SK-N-SH (cell line): ENCODE measurements around the gene LGALS3BP. TPM values are rescaled to one million over a fixed set of nuclear protein-coding genes. Genes with fewer than 3 reads are reported as not detected.

Source experiments
- CTCF ChIA-PET: fragments of 300-600, 350-600 bp; formaldehyde crosslinking; extraction: SDS; loops from one replicate; lab custom pipeline; 2021; lab: Yijun Ruan, JAX
- POLR2A ChIA-PET: fragments of 350-600 bp; sonication (Branson Sonifier 250); formaldehyde crosslinking; extraction: SDS; loops from one replicate; lab custom pipeline; 2020; ENCODE audit warnings: antibody characterized with exemption, inconsistent platforms; lab: Yijun Ruan, JAX
- DNase-seq: peaks from one replicate; pipeline ENCODE4 v3.0.0; 2012
- H2AFZ ChIP-seq: fragments of 200-600 bp; sonication (generic); 2 replicates; pipeline ENCODE4 v1.8.1; 2016; ENCODE audit warnings: antibody characterized with exemption, mild to moderate bottlenecking, low read depth
- H3F3A ChIP-seq: fragments of 200-600 bp; sonication (generic); replicated peaks from 2 replicates; pipeline ENCODE3; 2016; ENCODE audit warnings: antibody characterized with exemption, mild to moderate bottlenecking; ENCODE audit not compliant: insufficient read depth
- H3K27ac ChIP-seq, 2 experiments: fragments of 200-500 bp in 1 of 2; fragments of 200-600 bp in 1 of 2; sonication (Bioruptor generic) in 1 of 2; sonication (generic), shearing (Covaris generic) in 1 of 2; 2 replicates each; pipeline versions ENCODE4 v1.5.1 to v1.6.1; 2014 to 2016; ENCODE audit warnings: low read depth in 2 of 2, inconsistent platforms in 1 of 2, low read length in 1 of 2, mild to moderate bottlenecking in 1 of 2, mixed read lengths in 1 of 2
- H3K27me3 ChIP-seq: fragments of 200-600 bp; sonication (generic), shearing (Covaris generic); 2 replicates; pipeline ENCODE4 v1.6.1; 2016; ENCODE audit warnings: mixed run types; ENCODE audit not compliant: insufficient read depth
- H3K36me3 ChIP-seq, 2 experiments: fragments of 200-500 bp in 1 of 2; fragments of 200-600 bp in 1 of 2; sonication (Bioruptor generic) in 1 of 2; sonication (generic) in 1 of 2; replicated peaks in 1 of 2; 2 replicates each; pipeline versions ENCODE3 to v1.5.1; 2014 to 2016; ENCODE audit warnings: low read length in 1 of 2, mild to moderate bottlenecking in 1 of 2; ENCODE audit not compliant: insufficient read depth in 2 of 2, control insufficient read depth in 1 of 2
- H3K4me1 ChIP-seq, 2 experiments: fragments of 200-500 bp in 1 of 2; fragments of 200-600 bp in 1 of 2; sonication (Bioruptor generic) in 1 of 2; sonication (generic), shearing (Covaris generic) in 1 of 2; 2 replicates each; pipeline versions ENCODE4 v1.5.1 to v1.6.1; 2014 to 2016; ENCODE audit warnings: low read depth in 1 of 2, low read length in 1 of 2, mixed run types in 1 of 2; ENCODE audit not compliant: insufficient read depth in 2 of 2, control insufficient read depth in 1 of 2
- H3K4me2 ChIP-seq: fragments of 200-600 bp; sonication (generic), shearing (Covaris generic); 2 replicates; pipeline ENCODE4 v1.6.1; 2017; ENCODE audit warnings: mixed run types
- H3K4me3 ChIP-seq, 2 experiments: fragments of 200-500 bp in 1 of 2; fragments of 200-600 bp in 1 of 2; sonication (Bioruptor generic) in 1 of 2; sonication (generic), shearing (Covaris generic) in 1 of 2; 2 replicates each; pipeline versions ENCODE4 v1.5.1 to v1.8.1; 2014 to 2016; ENCODE audit warnings: low read depth in 2 of 2, inconsistent platforms in 1 of 2, low read length in 1 of 2, mild to moderate bottlenecking in 1 of 2, mixed read lengths in 1 of 2, moderate library complexity in 1 of 2
- H3K79me2 ChIP-seq: fragments of 200-600 bp; sonication (generic); 2 replicates; pipeline ENCODE4 v1.8.1; 2017; ENCODE audit warnings: mild to moderate bottlenecking; ENCODE audit not compliant: insufficient read depth
- H3K9ac ChIP-seq: fragments of 200-600 bp; sonication (generic); 2 replicates; pipeline ENCODE4 v1.6.1; 2017; ENCODE audit warnings: mixed run types
- H3K9me2 ChIP-seq: fragments of 200-600 bp; sonication (generic); 2 replicates; pipeline ENCODE4 v1.6.1; 2017; ENCODE audit warnings: mixed run types
- H3K9me3 ChIP-seq: fragments of 200-600 bp; sonication (generic); 2 replicates; pipeline ENCODE4 v1.6.1; 2017; ENCODE audit warnings: mixed run types, mild to moderate bottlenecking, moderate library complexity
- H4K20me1 ChIP-seq: fragments of 200-600 bp; sonication (generic); 2 replicates; pipeline ENCODE4 v1.6.1; 2017; ENCODE audit warnings: mild to moderate bottlenecking, mixed run types; ENCODE audit not compliant: insufficient read depth
- CHD2 ChIP-seq: fragments of 150-350 bp; IDR thresholded peaks from 2 replicates; pipeline ENCODE4 v1.6.1; 2018; ENCODE audit warnings: low read length; ENCODE audit not compliant: partially characterized antibody
- EP300 ChIP-seq, 2 experiments: IDR thresholded peaks; 2 replicates each; pipeline versions ENCODE4 v1.4.0 to v1.6.1; 2012; ENCODE audit warnings: borderline replicate concordance in 1 of 2, low read depth in 1 of 2, low read length in 1 of 2
- GABPA ChIP-seq: IDR thresholded peaks from 2 replicates; pipeline ENCODE4 v1.4.0; 2012; ENCODE audit warnings: low read depth, mild to moderate bottlenecking
- JUND ChIP-seq: IDR thresholded peaks from 2 replicates; pipeline ENCODE4 v1.4.0; 2012
- MEF2A ChIP-seq: IDR thresholded peaks from 2 replicates; pipeline ENCODE4 v1.4.0; 2012; ENCODE audit warnings: low read depth, borderline replicate concordance
- NFIC ChIP-seq: IDR thresholded peaks from 2 replicates; pipeline ENCODE4 v1.4.0; 2012; ENCODE audit warnings: borderline replicate concordance
- NRF1 ChIP-seq: IDR thresholded peaks from 2 replicates; pipeline ENCODE4 v1.6.1; 2012; ENCODE audit warnings: low read depth, mild to moderate bottlenecking, low read length
- POLR2AphosphoS5 ChIP-seq: IDR thresholded peaks from 2 replicates; pipeline ENCODE4 v1.6.1; 2012; ENCODE audit warnings: low read depth, low read length
- RAD21 ChIP-seq: IDR thresholded peaks from 2 replicates; pipeline ENCODE4 v1.6.1; 2012; ENCODE audit warnings: mild to moderate bottlenecking, low read length
- TAF1 ChIP-seq: IDR thresholded peaks from 2 replicates; pipeline ENCODE4 v1.6.1; 2012; ENCODE audit warnings: low read depth, mild to moderate bottlenecking, low read length, moderate library complexity, borderline replicate concordance
- TCF12 ChIP-seq: IDR thresholded peaks from 2 replicates; pipeline ENCODE4 v1.4.0; 2012
- WGBS: methylation state at CpG from one replicate; pipeline ENCODE4 v1.1.6; 2017; ENCODE audit warnings: low lambda C conversion rate; 5-methylcytosine and 5-hydroxymethylcytosine counted together
- polyA plus RNA-seq, 3 experiments: library from polyadenylated mRNA; depleted of rRNA; stranded (reverse); fragments of >200 nt; gene quantifications; 2 replicates each; pipeline ENCODE4 v1.2.3, GENCODE V29; 2012
- TF ChIP-seq, protein P1 (sequence below): IDR thresholded peaks from 2 replicates; pipeline ENCODE4 v1.4.0; 2012; ENCODE audit warnings: low read depth
- TF ChIP-seq, protein P2 (sequence below): IDR thresholded peaks from 2 replicates; pipeline ENCODE4 v1.4.0; 2012; ENCODE audit warnings: low read depth, borderline replicate concordance

LGALS3BP gene
- polyA plus RNA-seq, 1 of the 3 experiments (the other 2 are of a cell fraction): 579 TPM

DNA sequence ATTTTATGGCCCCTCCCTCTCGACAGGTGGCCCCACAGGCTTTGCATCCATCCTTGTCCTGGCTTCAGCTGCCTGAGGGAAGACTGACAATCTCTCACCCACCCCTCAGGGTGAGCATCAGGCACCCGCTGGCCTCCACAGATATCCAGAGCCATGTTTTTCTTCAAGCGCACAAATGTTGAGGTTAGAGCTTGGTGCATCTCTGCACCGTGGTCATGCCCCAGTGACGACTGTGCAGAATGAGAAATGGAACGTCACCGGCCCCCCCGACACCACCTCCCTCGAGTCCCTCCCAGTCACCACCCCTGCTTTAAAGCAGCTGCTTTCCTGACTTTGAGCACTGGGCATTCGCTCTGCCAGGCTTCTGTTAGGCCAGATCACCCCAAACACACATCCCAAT is 34.8 kb downstream of the LGALS3BP start:
- peaks cover 9% of the 10 kb centered on the region for H3F3A ChIP-seq
- H3K4me1 ChIP-seq: peaks cover 4 to 5% of the 10 kb centered on the region in 2 experiments; a peak in 3 of 4 replicates
- TF ChIP-seq CHD2 (no peak), EP300 (IDR thresholded peaks at IDR 0.05; ENCODE audit: borderline replicate concordance in 1 of 2, low read depth in 1 of 2, low read length in 1 of 2) (no peak), GABPA (no peak), NFIC (no peak), MEF2A (no peak), TCF12 (no peak), NRF1 (no peak), TAF1 (no peak), POLR2AphosphoS5 (no peak), JUND (no peak)
- TF ChIP-seq, protein P1, sequence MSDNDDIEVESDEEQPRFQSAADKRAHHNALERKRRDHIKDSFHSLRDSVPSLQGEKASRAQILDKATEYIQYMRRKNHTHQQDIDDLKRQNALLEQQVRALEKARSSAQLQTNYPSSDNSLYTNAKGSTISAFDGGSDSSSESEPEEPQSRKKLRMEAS: no peak
- TF ChIP-seq, protein P2, sequence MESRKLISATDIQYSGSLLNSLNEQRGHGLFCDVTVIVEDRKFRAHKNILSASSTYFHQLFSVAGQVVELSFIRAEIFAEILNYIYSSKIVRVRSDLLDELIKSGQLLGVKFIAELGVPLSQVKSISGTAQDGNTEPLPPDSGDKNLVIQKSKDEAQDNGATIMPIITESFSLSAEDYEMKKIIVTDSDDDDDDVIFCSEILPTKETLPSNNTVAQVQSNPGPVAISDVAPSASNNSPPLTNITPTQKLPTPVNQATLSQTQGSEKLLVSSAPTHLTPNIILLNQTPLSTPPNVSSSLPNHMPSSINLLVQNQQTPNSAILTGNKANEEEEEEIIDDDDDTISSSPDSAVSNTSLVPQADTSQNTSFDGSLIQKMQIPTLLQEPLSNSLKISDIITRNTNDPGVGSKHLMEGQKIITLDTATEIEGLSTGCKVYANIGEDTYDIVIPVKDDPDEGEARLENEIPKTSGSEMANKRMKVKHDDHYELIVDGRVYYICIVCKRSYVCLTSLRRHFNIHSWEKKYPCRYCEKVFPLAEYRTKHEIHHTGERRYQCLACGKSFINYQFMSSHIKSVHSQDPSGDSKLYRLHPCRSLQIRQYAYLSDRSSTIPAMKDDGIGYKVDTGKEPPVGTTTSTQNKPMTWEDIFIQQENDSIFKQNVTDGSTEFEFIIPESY: no peak
- H3K9me3 ChIP-seq: no peaks in the 10 kb centered on the region
- DNase-seq: no peak
- no peaks in the 10 kb centered on the region for H3K36me3 ChIP-seq
- no peak overlapping the region for H3K27ac ChIP-seq
- ChIA-PET POLR2A (no interaction called here), CTCF (interaction anchor here (0.9 to 3.9 kb wide), 4 partner anchors 10 to 53 kb away, joined by 3 to 22 read pairs (median 10); no protein-coding TSS in a partner anchor)
- H2AFZ ChIP-seq: no peak overlapping the region
- H3K9ac ChIP-seq: no peak overlapping the region
- H3K9me2 ChIP-seq: no peaks in the 10 kb centered on the region
- no peaks in the 10 kb centered on the region for H4K20me1 ChIP-seq
- H3K79me2 ChIP-seq: no peaks in the 10 kb centered on the region
- no peak overlapping the region for H3K4me2 ChIP-seq
- H3K4me3 ChIP-seq: no peak overlapping the region
- WGBS: 66% methylated on average over 10 of the region's 10 CpGs
- H3K27me3 ChIP-seq: no peaks in the 10 kb centered on the region

DNA sequence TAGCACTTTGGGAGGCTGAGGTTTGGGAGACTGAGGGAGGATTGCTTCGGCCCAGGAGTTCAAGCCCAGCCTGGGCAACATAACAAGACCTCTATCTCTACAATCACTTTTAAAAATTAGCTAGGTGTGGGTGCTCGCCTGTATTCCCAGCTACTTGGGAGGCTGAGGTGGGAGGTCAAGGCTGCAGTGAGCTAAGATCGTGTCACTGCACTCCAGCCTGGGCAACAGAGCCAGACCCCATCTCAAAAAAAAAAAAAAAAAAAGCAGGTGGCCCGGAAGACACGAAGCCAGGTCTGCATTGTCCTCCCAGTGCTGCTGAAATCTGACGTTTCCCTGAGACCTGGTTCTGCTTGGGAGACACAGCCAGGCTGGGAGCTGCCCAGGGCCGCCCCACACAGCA is 35.7 kb downstream of the LGALS3BP start:
- CTCF ChIA-PET: interaction anchor here (0.9 to 3.9 kb wide), 5 partner anchors 11 to 98 kb away, joined by 3 to 22 read pairs (median 4); no protein-coding TSS in a partner anchor
- POLR2A ChIA-PET: no interaction called here

More for the DNA sequence above, 35.7 kb downstream of the LGALS3BP start:
- 88% methylated on average over 7 of the region's 7 CpGs for WGBS
- no peak overlapping the region for H2AFZ ChIP-seq
- no peak overlapping the region for H3K4me3 ChIP-seq
- TF ChIP-seq RAD21 (no peak), POLR2AphosphoS5 (no peak)
- H3K79me2 ChIP-seq: no peaks in the 10 kb centered on the region
- H3K36me3 ChIP-seq: no peaks in the 10 kb centered on the region
- DNase-seq: no peak
- H3K9me3 ChIP-seq: no peaks in the 10 kb centered on the region
- H3K27me3 ChIP-seq: no peaks in the 10 kb centered on the region
- no peak overlapping the region for H3K4me2 ChIP-seq
- H3K4me1 ChIP-seq: peaks cover 11 to 14% of the 10 kb centered on the region in 2 experiments; a peak in 3 of 4 replicates
- peaks cover 16% of the 10 kb centered on the region for H3F3A ChIP-seq
- no peak overlapping the region for H3K9ac ChIP-seq
- no peaks in the 10 kb centered on the region for H3K9me2 ChIP-seq
- H4K20me1 ChIP-seq: no peaks in the 10 kb centered on the region
- no peak overlapping the region for H3K27ac ChIP-seq
